GM23248 (cell line): ENCODE measurements around the gene CCL27.

Experiments used
- EZH2 ChIP-seq: fragments of 200-600 bp; sonication (generic); IDR thresholded peaks from 2 replicates; pipeline ENCODE4 v1.6.1; 2018; ENCODE audit warnings: antibody characterized with exemption, mild to moderate bottlenecking; ENCODE audit not compliant: insufficient read depth, poor library complexity, severe bottlenecking
- EZH2phosphoT487 ChIP-seq: fragments of 200-600 bp; sonication (generic); IDR thresholded peaks from 2 replicates; pipeline ENCODE4 v1.6.1; 2018; ENCODE audit warnings: antibody characterized with exemption, moderate library complexity, mild to moderate bottlenecking, low read depth; ENCODE audit not compliant: insufficient read depth

GRCh38 chr9:34665381-34666250 lies 3.2 kb upstream of the CCL27 start:
- TF ChIP-seq EZH2phosphoT487 (no peak), EZH2 (no peak)
